NT2/D1 (cell line): ENCODE results near the gene CHGA.

Source experiments
- SUZ12 ChIP-seq: IDR thresholded peaks from 2 replicates; pipeline ENCODE4 v1.6.1; 2011; ENCODE audit not compliant: insufficient read length, insufficient read depth; ENCODE audit errors: extremely low read depth
- YY1 ChIP-seq: IDR thresholded peaks from 2 replicates; pipeline ENCODE4 v1.6.1; 2011; ENCODE audit not compliant: insufficient read length, insufficient read depth

DNA sequence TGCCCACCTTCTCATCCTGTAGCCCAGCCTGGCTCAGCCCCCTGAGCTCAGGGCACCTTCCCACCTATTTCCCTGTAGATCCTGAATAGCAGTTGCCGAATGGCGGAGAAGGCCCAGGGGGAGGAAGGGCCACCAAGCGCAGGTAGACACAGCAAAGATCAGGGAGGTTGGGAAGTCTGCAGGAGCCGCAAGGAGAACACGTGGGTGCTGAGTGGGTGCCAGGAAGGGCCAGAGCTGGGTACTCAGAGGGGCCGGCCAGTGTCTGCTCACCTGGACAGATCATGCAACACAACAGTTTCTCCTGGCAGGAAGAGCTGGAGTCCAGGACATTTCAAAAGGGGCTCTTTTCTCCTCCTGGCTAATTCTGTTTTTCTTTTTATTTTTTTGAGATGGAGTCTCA is 30.6 kb downstream of the CHGA start:
- TF ChIP-seq YY1 (no peak), SUZ12 (no peak)
